H1 (cell line): ENCODE results near the gene SPTBN4. TPM values are rescaled to one million over a fixed set of nuclear protein-coding genes. Genes with fewer than 3 reads are reported as not detected.

Source experiments
- ATF3 ChIP-seq: IDR thresholded peaks from 2 replicates; pipeline ENCODE4 v1.6.1; 2011; ENCODE audit warnings: low read depth, mild to moderate bottlenecking, low read length; ENCODE audit not compliant: insufficient read depth
- CBX5 ChIP-seq: fragments of 300-800, 300-1000 bp; sonication (generic); IDR thresholded peaks from 2 replicates; pipeline ENCODE4 v1.7.1; 2016; ENCODE audit warnings: antibody characterized with exemption, low read length, low read depth
- GABPA ChIP-seq: IDR thresholded peaks from 2 replicates; pipeline ENCODE4 v1.6.1; 2011; ENCODE audit warnings: mild to moderate bottlenecking, low read length, moderate library complexity, borderline replicate concordance; ENCODE audit not compliant: insufficient read depth
- HDAC6 ChIP-seq: IDR thresholded peaks from one replicate; pipeline ENCODE4 v1.7.1; 2012; ENCODE audit warnings: low read depth, mild to moderate bottlenecking, inconsistent platforms, low read length, moderate library complexity
- KDM5A ChIP-seq: fragments of 200-600 bp; IDR thresholded peaks from 2 replicates; pipeline ENCODE4 v1.7.1; 2012; ENCODE audit warnings: mild to moderate bottlenecking, low read length, inconsistent platforms, mixed read lengths
- RBBP5 ChIP-seq: IDR thresholded peaks from 2 replicates; pipeline ENCODE4 v1.7.1; 2012; ENCODE audit warnings: low read depth, mild to moderate bottlenecking, inconsistent platforms, low read length, moderate library complexity, borderline replicate concordance
- SP1 ChIP-seq: IDR thresholded peaks from 2 replicates; pipeline ENCODE4 v1.6.1; 2011; ENCODE audit warnings: low read depth, low read length
- TCF12 ChIP-seq: IDR thresholded peaks from 2 replicates; pipeline ENCODE4 v1.6.1; 2011; ENCODE audit warnings: low read depth, mild to moderate bottlenecking, low read length
- polyA plus RNA-seq, 7 experiments: library from polyadenylated mRNA; depleted of rRNA in 3 of 7; stranded (reverse) in 5 of 7; unstranded in 2 of 7; fragments of >200 nt in 5 of 7; fragments of 200-250 nt in 2 of 7; gene quantifications; 1 replicate in 5 of 7; 2 replicates in 1 of 7; 4 replicates in 1 of 7; pipeline versions ENCODE4 v1.2.1 to v1.2.3, GENCODE V29; 2011 to 2013; ENCODE audit warnings: missing spikeins in 2 of 7, mixed read lengths in 2 of 7
- total RNA-seq: library from RNA; stranded (reverse); fragmentation: NEBNext Ultra II Directional; extraction: Animal tissue kit (Norgen Biotek cat#: 25700); gene quantifications from 2 replicates; pipeline ENCODE4 v1.2.1, GENCODE V29; 2021
- TF ChIP-seq, protein P1 (sequence below): fragments of 300-600 bp; sonication (generic); IDR thresholded peaks from 2 replicates; pipeline ENCODE4 v1.7.1; 2012; ENCODE audit warnings: low read length, moderate library complexity, mild to moderate bottlenecking, inconsistent platforms; ENCODE audit not compliant: insufficient replicate concordance

Gene SPTBN4
- total and polyA plus RNA-seq, 2 of the 8 experiments (the other 6 are each of a cell fraction or from before 2014, with no cell fraction given) = 1.9 to 3.0 TPM

GRCh38 chr19:40513741-40514315, 47.0 kb downstream of the SPTBN4 start (continued):
- TF ChIP-seq, protein P1, sequence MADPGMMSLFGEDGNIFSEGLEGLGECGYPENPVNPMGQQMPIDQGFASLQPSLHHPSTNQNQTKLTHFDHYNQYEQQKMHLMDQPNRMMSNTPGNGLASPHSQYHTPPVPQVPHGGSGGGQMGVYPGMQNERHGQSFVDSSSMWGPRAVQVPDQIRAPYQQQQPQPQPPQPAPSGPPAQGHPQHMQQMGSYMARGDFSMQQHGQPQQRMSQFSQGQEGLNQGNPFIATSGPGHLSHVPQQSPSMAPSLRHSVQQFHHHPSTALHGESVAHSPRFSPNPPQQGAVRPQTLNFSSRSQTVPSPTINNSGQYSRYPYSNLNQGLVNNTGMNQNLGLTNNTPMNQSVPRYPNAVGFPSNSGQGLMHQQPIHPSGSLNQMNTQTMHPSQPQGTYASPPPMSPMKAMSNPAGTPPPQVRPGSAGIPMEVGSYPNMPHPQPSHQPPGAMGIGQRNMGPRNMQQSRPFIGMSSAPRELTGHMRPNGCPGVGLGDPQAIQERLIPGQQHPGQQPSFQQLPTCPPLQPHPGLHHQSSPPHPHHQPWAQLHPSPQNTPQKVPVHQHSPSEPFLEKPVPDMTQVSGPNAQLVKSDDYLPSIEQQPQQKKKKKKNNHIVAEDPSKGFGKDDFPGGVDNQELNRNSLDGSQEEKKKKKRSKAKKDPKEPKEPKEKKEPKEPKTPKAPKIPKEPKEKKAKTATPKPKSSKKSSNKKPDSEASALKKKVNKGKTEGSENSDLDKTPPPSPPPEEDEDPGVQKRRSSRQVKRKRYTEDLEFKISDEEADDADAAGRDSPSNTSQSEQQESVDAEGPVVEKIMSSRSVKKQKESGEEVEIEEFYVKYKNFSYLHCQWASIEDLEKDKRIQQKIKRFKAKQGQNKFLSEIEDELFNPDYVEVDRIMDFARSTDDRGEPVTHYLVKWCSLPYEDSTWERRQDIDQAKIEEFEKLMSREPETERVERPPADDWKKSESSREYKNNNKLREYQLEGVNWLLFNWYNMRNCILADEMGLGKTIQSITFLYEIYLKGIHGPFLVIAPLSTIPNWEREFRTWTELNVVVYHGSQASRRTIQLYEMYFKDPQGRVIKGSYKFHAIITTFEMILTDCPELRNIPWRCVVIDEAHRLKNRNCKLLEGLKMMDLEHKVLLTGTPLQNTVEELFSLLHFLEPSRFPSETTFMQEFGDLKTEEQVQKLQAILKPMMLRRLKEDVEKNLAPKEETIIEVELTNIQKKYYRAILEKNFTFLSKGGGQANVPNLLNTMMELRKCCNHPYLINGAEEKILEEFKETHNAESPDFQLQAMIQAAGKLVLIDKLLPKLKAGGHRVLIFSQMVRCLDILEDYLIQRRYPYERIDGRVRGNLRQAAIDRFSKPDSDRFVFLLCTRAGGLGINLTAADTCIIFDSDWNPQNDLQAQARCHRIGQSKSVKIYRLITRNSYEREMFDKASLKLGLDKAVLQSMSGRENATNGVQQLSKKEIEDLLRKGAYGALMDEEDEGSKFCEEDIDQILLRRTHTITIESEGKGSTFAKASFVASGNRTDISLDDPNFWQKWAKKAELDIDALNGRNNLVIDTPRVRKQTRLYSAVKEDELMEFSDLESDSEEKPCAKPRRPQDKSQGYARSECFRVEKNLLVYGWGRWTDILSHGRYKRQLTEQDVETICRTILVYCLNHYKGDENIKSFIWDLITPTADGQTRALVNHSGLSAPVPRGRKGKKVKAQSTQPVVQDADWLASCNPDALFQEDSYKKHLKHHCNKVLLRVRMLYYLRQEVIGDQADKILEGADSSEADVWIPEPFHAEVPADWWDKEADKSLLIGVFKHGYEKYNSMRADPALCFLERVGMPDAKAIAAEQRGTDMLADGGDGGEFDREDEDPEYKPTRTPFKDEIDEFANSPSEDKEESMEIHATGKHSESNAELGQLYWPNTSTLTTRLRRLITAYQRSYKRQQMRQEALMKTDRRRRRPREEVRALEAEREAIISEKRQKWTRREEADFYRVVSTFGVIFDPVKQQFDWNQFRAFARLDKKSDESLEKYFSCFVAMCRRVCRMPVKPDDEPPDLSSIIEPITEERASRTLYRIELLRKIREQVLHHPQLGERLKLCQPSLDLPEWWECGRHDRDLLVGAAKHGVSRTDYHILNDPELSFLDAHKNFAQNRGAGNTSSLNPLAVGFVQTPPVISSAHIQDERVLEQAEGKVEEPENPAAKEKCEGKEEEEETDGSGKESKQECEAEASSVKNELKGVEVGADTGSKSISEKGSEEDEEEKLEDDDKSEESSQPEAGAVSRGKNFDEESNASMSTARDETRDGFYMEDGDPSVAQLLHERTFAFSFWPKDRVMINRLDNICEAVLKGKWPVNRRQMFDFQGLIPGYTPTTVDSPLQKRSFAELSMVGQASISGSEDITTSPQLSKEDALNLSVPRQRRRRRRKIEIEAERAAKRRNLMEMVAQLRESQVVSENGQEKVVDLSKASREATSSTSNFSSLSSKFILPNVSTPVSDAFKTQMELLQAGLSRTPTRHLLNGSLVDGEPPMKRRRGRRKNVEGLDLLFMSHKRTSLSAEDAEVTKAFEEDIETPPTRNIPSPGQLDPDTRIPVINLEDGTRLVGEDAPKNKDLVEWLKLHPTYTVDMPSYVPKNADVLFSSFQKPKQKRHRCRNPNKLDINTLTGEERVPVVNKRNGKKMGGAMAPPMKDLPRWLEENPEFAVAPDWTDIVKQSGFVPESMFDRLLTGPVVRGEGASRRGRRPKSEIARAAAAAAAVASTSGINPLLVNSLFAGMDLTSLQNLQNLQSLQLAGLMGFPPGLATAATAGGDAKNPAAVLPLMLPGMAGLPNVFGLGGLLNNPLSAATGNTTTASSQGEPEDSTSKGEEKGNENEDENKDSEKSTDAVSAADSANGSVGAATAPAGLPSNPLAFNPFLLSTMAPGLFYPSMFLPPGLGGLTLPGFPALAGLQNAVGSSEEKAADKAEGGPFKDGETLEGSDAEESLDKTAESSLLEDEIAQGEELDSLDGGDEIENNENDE = no peak
- TF ChIP-seq KDM5A (no peak), HDAC6 (no peak), SP1 (no peak), TCF12 (no peak), RBBP5 (no peak), GABPA (no peak), ATF3 (no peak), CBX5 (no peak)
